Omental fat pad (tissue), 4 donors: ENCODE measurements around the gene PDCL2. TPM values are rescaled to one million over a fixed set of nuclear protein-coding genes. Genes with fewer than 3 reads are reported as not detected.

Experiments
- ATAC-seq: fragments of 150-250 bp; one replicate; pipeline ENCODE4 v1.9.1; 2016; ENCODE audit warnings: mild to moderate bottlenecking, moderate library complexity; ENCODE audit not compliant: low FRiP score
- DNase-seq: peaks from one replicate; pipeline ENCODE4 v3.0.0-alpha.2; 2019; ENCODE audit warnings: low spot score
- total RNA-seq, 4 donors: library from RNA; depleted of rRNA; stranded (reverse); fragments of >200 nt; gene quantifications; one replicate each; pipeline ENCODE4 v1.1.0, GENCODE V29; 2016
- TF ChIP-seq, protein P1 (sequence below), 3 donors: fragments of 450-650 bp; IDR thresholded peaks; one replicate each; pipeline ENCODE4 v1.5.1; 2016 to 2017; ENCODE audit warnings: antibody characterized with exemption in 3 of 3, mild to moderate bottlenecking in 3 of 3, moderate library complexity in 2 of 3

Gene PDCL2
- total RNA-seq, 4 donors from 2014 or later: not detected

- DNase-seq (no peak), ATAC-seq (no peak)
These were observed 20.3 kb upstream of the PDCL2 start for GRCh38 chr4:55612341-55612740.

DNA sequence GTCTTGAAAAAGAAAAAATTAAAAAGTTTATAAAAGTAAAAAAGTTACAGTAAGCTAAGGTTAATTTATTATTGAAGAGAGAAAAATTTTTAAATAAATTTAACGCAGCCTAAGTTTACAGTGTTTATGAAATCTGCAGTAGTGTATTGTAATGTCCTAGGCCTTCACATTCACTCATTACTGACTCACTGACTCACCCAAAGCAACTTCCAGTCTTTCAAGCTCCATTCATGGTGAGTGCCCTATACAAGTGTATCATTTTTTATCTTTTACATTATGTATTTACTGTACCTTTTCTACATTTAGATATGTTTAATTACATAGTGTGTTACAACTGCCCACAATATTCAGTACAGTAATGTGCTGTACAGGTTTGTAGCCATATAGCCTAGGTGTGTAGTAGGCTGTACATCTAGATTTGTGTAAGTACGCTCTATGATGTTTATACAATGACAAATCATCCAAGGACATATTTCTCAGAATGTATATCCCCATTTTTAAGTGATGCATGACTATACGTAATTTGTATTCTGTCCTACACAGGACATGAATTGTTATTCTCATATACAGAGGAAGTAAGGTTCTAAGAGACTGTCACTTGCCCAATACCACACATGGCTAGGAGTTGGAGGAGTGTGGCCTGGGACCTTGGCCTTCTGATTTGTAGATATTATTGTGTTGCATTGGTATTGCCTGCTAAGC is 19.5 kb upstream of the PDCL2 start:
- TF ChIP-seq, protein P1, sequence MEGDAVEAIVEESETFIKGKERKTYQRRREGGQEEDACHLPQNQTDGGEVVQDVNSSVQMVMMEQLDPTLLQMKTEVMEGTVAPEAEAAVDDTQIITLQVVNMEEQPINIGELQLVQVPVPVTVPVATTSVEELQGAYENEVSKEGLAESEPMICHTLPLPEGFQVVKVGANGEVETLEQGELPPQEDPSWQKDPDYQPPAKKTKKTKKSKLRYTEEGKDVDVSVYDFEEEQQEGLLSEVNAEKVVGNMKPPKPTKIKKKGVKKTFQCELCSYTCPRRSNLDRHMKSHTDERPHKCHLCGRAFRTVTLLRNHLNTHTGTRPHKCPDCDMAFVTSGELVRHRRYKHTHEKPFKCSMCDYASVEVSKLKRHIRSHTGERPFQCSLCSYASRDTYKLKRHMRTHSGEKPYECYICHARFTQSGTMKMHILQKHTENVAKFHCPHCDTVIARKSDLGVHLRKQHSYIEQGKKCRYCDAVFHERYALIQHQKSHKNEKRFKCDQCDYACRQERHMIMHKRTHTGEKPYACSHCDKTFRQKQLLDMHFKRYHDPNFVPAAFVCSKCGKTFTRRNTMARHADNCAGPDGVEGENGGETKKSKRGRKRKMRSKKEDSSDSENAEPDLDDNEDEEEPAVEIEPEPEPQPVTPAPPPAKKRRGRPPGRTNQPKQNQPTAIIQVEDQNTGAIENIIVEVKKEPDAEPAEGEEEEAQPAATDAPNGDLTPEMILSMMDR (IDR thresholded peaks at IDR 0.05): no peak
- DNase-seq: no peak
- ATAC-seq: no peak

More at GRCh38 chr4:55612341-55612740, 20.3 kb upstream of the PDCL2 start:
- TF ChIP-seq, protein P1 (IDR thresholded peaks at IDR 0.05): no peak

DNA sequence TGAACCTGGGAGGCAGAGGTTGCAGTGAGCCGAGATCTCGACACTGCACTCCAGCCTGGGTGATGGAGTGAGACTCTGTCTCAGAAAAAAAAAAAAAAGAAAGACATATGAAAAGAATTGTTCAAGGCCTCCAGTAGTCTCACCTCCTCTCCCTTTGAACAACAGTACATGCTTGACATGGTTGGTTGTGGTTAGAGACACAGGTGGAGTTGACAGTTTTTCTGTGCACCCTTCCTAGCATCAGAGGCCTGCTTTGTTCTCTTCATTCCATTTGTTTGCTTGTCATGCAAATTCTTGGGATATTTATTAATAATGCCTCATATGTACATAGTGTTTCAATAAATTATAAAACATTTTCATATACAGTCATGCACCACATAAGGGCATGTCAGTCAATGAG is 18.3 kb upstream of the PDCL2 start:
- TF ChIP-seq, protein P1 (IDR thresholded peaks at IDR 0.05): no peak
- ATAC-seq (no peak), DNase-seq (no peak)

DNA sequence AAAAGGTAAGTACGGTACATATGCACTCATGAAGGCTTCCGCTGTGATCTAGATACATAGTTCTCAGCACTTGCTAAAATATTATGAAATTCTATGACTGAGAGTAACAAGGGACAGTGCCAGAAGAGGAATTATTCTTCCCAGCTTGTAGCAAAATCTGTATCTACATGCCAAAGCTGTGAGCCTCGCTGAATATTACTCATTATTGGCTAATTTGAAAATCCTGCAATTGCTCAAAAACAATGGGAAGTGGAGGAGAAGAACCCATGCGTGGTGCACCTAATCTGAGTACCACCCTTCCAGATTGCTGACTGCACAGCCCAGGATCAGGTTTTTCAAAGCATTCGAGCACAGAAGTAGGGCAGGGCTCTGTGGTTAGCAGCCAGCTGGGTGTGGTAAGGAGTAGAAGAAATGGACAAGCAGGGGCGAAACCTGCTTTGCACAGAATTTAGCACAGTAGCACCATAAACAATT is 17.4 kb upstream of the PDCL2 start:
- ATAC-seq (peak; percentile 91), DNase-seq (no peak)
- TF ChIP-seq, protein P1 (IDR thresholded peaks at IDR 0.05): no peak

- TF ChIP-seq, protein P1 (IDR thresholded peaks at IDR 0.05): no peak
- DNase-seq: no peak
- no peak for ATAC-seq
These were observed 16.5 kb upstream of the PDCL2 start for GRCh38 chr4:55608591-55608990.

GRCh38 chr4:55604996-55605395 is 13.0 kb upstream of the PDCL2 start:
- DNase-seq (no peak), ATAC-seq (no peak)
- TF ChIP-seq, protein P1 (IDR thresholded peaks at IDR 0.05): no peak

- ATAC-seq: no peak
- DNase-seq: no peak
- TF ChIP-seq, protein P1 (IDR thresholded peaks at IDR 0.05): no peak
These were observed 8.6 kb upstream of the PDCL2 start for GRCh38 chr4:55600640-55601039.
